ENCODE results near the gene IDS. TPM values are rescaled to one million over a fixed set of nuclear protein-coding genes. Genes with fewer than 3 reads are reported as not detected.

Gene IDS
- total and polyA plus RNA-seq, 2 donors (not counting 3 experiments of a cell fraction or from before 2014, with no cell fraction given), result 35.2 to 44.0 TPM

DNA sequence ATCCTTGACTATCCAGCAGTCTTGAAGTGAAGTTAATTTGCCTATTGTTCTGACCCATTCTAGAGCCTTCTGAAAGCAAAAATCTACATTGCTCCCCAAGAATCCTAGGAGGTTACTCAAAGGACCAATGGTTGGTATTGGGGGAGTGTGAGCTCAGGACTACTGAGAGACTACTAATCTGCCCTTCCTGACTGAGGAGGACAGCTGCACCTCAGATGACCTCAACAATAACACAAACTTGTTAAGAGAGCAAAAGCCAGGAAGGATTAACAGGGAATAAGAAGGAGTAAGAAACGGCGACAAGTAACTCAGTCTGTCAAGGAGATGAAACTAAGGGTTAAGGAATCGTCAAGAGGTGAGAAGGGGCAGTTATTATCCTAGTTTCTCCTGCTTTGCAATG is 43.4 kb downstream of the IDS start:
- H3K27ac ChIP-seq (ENCODE audit: insufficient read depth, low read depth, low read length), result no peak overlapping the region
- no peak for FAIRE-seq
- H3K9me3 ChIP-seq (replicated peaks; ENCODE audit: control insufficient read depth, insufficient read depth, low read length), result no peaks in the 10 kb centered on the region
- H3K36me3 ChIP-seq (ENCODE audit: control insufficient read depth in 2 of 2, extremely low read depth in 1 of 2, insufficient read depth in 2 of 2, low read length in 2 of 2), result no peaks in the 10 kb centered on the region
- H4K20me1 ChIP-seq (replicated peaks; ENCODE audit: control insufficient read depth, extremely low read depth, insufficient read depth, low read length), result no peaks in the 10 kb centered on the region
- ChIA-PET CTCF (interaction anchor here (1.4 kb wide), 1 partner anchor 10 kb away, joined by 5 read pairs; no protein-coding TSS in a partner anchor), POLR2A (no interaction called here)
- dilution Hi-C loops (cut with MboI; ENCODE audit: extremely low pct_ligation_motif_present, low sequenced_read_pairs) (no loop called here), intact Hi-C loops (cut with micrococcal nuclease) (no loop called here)
- peaks cover 0 to 2% of the 10 kb centered on the region in 2 experiments for H3K27me3 ChIP-seq (ENCODE audit: control insufficient read depth in 2 of 2, insufficient read depth in 2 of 2, low read length in 2 of 2)
- no peak overlapping the region for H3K4me3 ChIP-seq (replicated peaks in 1 of 3; ENCODE audit: insufficient read depth in 1 of 3, low read depth in 1 of 3, low read length in 3 of 3)
- H3K4me2 ChIP-seq (ENCODE audit: insufficient read depth, low read length), result no peak overlapping the region
- no TSS peak for BruUV-seq (replicated peaks)
- no peaks in the 10 kb centered on the region for H3K9me1 ChIP-seq (replicated peaks; ENCODE audit: control insufficient read depth, extremely low read depth, insufficient read depth, low read length)
- no peaks in the 10 kb centered on the region for H3K4me1 ChIP-seq (ENCODE audit: control insufficient read depth, extremely low read depth, insufficient read depth, low read length)
- no peak for DNase-seq (ENCODE audit: low read depth, low spot score)
- H2AFZ ChIP-seq (ENCODE audit: low read depth, low read length), result no peak overlapping the region
- H3K9ac ChIP-seq (replicated peaks; ENCODE audit: extremely low read depth, insufficient read depth, low read length), result no peak overlapping the region
- H3K79me2 ChIP-seq (ENCODE audit: control insufficient read depth, insufficient read depth, low read length), result no peaks in the 10 kb centered on the region
- no peak for TF ChIP-seq POLR2AphosphoS5 (IDR thresholded peaks at IDR 0.05; ENCODE audit: insufficient read depth, low read depth, low read length)
- TF ChIP-seq MAX (IDR thresholded peaks at IDR 0.05; ENCODE audit: insufficient read depth, insufficient read length), result no peak
- TF ChIP-seq FOS (IDR thresholded peaks at IDR 0.05; ENCODE audit: borderline replicate concordance, insufficient read depth, low read length), result no peak

DNA sequence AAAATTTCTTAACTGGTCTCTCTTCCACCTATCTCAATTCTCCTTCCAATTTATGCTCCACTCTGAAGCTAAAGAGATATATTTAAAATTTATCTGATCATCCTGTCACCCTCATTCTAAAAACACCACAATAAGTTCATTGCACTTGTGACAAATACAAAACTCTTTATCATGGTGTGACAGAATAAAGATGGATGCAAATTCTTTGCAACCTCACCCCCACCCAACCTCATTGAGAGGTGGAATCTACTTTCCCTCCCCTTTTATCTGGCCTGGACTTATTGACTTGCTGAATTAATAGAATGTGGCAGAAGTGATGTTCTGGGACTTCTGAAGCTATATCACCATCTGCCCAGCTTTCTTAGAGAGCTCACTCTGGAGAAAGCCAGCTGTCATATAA is 46.5 kb downstream of the IDS start:
- H3K9me3 ChIP-seq (replicated peaks; ENCODE audit: control insufficient read depth, insufficient read depth, low read length), result no peaks in the 10 kb centered on the region
- no TSS peak for BruUV-seq (replicated peaks)
- CTCF ChIA-PET, result no interaction called here
- POLR2A ChIA-PET, result no interaction called here
- H3K79me2 ChIP-seq (ENCODE audit: control insufficient read depth, insufficient read depth, low read length), result no peaks in the 10 kb centered on the region
- dilution Hi-C loops (cut with MboI; ENCODE audit: extremely low pct_ligation_motif_present, low sequenced_read_pairs) (no loop called here), intact Hi-C loops (cut with micrococcal nuclease) (no loop called here)
- H3K27ac ChIP-seq (ENCODE audit: insufficient read depth, low read depth, low read length), result no peak overlapping the region
- no peaks in the 10 kb centered on the region for H3K4me1 ChIP-seq (ENCODE audit: control insufficient read depth, extremely low read depth, insufficient read depth, low read length)
- FAIRE-seq (no peak), DNase-seq (ENCODE audit: low read depth, low spot score) (no peak)
- H3K36me3 ChIP-seq (ENCODE audit: control insufficient read depth in 2 of 2, extremely low read depth in 1 of 2, insufficient read depth in 2 of 2, low read length in 2 of 2), result no peaks in the 10 kb centered on the region
- no peaks in the 10 kb centered on the region for H4K20me1 ChIP-seq (replicated peaks; ENCODE audit: control insufficient read depth, extremely low read depth, insufficient read depth, low read length)
- H3K4me3 ChIP-seq (replicated peaks in 1 of 3; ENCODE audit: insufficient read depth in 1 of 3, low read depth in 1 of 3, low read length in 3 of 3), result no peak overlapping the region
- no peaks in the 10 kb centered on the region for H3K9me1 ChIP-seq (replicated peaks; ENCODE audit: control insufficient read depth, extremely low read depth, insufficient read depth, low read length)
- TF ChIP-seq GATA2 (IDR thresholded peaks at IDR 0.05; ENCODE audit: insufficient read depth, insufficient read length, low read depth, low read length) (no peak), MAX (IDR thresholded peaks at IDR 0.05; ENCODE audit: insufficient read depth, insufficient read length) (no peak), POLR2A (IDR thresholded peaks at IDR 0.05; ENCODE audit: low read depth, low read length) (no peak), POLR2AphosphoS5 (IDR thresholded peaks at IDR 0.05; ENCODE audit: insufficient read depth, low read depth, low read length) (no peak), FOS (IDR thresholded peaks at IDR 0.05; ENCODE audit: borderline replicate concordance, insufficient read depth, low read length) (no peak), CTCF (IDR thresholded peaks at IDR 0.05; ENCODE audit: extremely low read depth in 1 of 2, insufficient read depth in 1 of 2, low read depth in 1 of 2, low read length in 2 of 2) (no peak), MYC (IDR thresholded peaks at IDR 0.05; ENCODE audit: low read depth, low read length) (no peak), JUN (IDR thresholded peaks at IDR 0.05; ENCODE audit: borderline replicate concordance, insufficient read depth, insufficient read length, low read depth) (no peak), EZH2 (IDR thresholded peaks at IDR 0.05; ENCODE audit: borderline replicate concordance, low read depth, low read length, severe bottlenecking) (no peak)
- H3K27me3 ChIP-seq (ENCODE audit: control insufficient read depth in 2 of 2, insufficient read depth in 2 of 2, low read length in 2 of 2), result no peaks in the 10 kb centered on the region
- no peak overlapping the region for H2AFZ ChIP-seq (ENCODE audit: low read depth, low read length)
- no peak overlapping the region for H3K4me2 ChIP-seq (ENCODE audit: insufficient read depth, low read length)
- no peak overlapping the region for H3K9ac ChIP-seq (replicated peaks; ENCODE audit: extremely low read depth, insufficient read depth, low read length)

Data from endothelial cell of umbilical vein (primary cell).